ENCODE results near the gene OST4.

The OST4 gene

GRCh38 chr2:27097341-27097740, 25.9 kb upstream of the OST4 start:
- no peaks in the 10 kb centered on the region for H3K9me3 Mint-ChIP-seq
- peaks cover 0 to 3% of the 10 kb centered on the region in 2 donors for H3K36me3 Mint-ChIP-seq
- no peaks in the 10 kb centered on the region for H3K27me3 Mint-ChIP-seq
- DNase-seq (no peak), ATAC-seq (replicated peaks) (no peak)
- H3K27ac Mint-ChIP-seq = no peak overlapping the region
- no peak overlapping the region for H3K4me3 Mint-ChIP-seq
- peaks cover 17 to 19% of the 10 kb centered on the region in 2 donors for H3K4me1 Mint-ChIP-seq

DNA sequence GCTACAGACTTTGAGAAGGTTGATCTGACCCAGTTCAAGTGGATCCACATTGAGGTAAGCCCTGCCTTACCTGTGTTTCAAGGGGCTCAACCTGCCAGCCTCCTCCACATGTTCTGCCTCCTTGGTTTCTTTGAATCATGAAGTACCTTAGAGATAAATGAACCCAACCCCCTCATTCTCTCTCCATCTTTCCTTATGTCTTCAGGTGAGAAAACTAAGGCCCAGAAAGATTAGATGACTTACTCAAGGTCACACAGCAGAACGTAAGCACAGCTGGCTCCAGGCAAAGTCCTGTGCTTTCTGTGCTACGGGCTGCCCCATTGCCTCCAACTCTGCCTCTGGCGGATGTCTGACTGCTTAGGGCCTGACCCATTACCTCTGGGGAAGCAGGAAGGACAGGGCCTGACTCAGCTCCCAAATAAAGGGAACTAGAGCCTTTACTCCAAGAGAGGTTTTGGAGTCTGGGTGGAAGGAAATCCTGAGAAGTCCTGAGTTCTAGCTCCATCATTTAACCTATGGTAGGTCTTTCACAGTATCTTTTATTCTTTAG, 25.4 kb upstream of the OST4 start:
- H3K27me3 Mint-ChIP-seq = no peaks in the 10 kb centered on the region
- ATAC-seq (replicated peaks) (no peak), DNase-seq (no peak)
- H3K4me3 Mint-ChIP-seq = no peak overlapping the region
- no peaks in the 10 kb centered on the region for H3K9me3 Mint-ChIP-seq
- H3K4me1 Mint-ChIP-seq = peaks cover 17 to 19% of the 10 kb centered on the region in 2 donors
- peaks cover 0 to 3% of the 10 kb centered on the region in 2 donors for H3K36me3 Mint-ChIP-seq
- peak overlapping the region; percentile 68 for H3K27ac Mint-ChIP-seq

- Mint-ChIP-seq H3K9me3 (no peaks in the 10 kb centered on the region), H3K36me3 (peaks cover 0 to 3% of the 10 kb centered on the region in 2 donors), H3K27me3 (no peaks in the 10 kb centered on the region), H3K27ac (no peak overlapping the region), H3K4me1 (peaks cover 17 to 19% of the 10 kb centered on the region in 2 donors), H3K4me3 (peak overlapping the region; percentile 76 to 80)
- peak; percentile 41 for DNase-seq
- peak; percentile 89 to 96 for ATAC-seq (replicated peaks)
Observed at GRCh38 chr2:27095745-27096651, 24.5 kb upstream of the OST4 start.

DNA sequence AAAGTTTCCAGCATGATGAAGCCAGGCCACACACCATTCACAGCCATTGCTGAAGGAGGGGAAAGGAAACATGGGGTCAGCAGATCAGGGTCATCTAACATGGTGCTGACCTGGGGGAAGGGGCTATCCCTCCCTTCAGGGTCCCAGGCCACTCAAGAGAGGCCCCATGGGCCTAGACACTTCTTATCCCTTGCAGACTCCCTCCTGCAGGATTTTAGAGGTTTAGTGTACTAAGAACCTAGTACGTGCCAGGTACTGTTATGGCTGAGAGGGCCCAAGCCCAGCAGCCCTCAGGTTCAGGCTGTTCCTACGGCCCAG, 23.9 kb upstream of the OST4 start:
- DNase-seq (no peak), ATAC-seq (replicated peaks) (no peak)
- no peaks in the 10 kb centered on the region for H3K27me3 Mint-ChIP-seq
- peaks cover 0 to 3% of the 10 kb centered on the region in 2 donors for H3K36me3 Mint-ChIP-seq
- H3K4me3 Mint-ChIP-seq = peak overlapping the region; percentile 37 to 76
- H3K4me1 Mint-ChIP-seq = peaks cover 17 to 19% of the 10 kb centered on the region in 2 donors
- H3K9me3 Mint-ChIP-seq = no peaks in the 10 kb centered on the region
- no peak overlapping the region for H3K27ac Mint-ChIP-seq

DNA sequence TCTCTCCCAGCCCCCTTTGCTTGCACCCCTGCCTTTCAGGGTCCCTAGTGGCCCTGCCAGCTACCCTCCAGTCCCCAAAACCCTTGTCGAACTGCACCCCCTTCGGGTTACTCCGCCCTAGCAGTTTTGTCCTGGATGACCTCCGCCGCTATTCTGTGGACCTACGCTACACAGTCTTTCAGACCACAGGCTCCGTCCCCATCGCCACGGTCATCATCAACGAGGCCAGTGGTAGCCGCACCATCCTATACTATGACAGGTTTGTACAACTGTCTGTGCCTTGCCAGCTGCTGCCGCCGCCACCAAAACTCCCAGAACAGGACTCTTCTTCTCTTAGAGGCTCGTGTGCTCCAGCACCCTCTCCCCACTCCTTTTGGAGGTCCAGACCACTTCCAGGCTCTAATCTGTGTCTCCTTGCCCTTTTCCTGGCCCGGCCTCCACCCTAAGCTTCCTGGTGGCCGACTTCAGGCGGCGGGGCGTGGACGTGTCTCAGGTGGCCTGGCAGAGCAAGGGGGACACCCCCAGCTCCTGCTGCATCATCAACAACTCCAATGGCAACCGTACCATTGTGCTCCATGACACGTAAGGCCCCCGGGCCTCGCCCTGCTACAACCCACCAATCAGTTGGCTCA, 23.0 kb upstream of the OST4 start:
- Mint-ChIP-seq H3K4me1 (peaks cover 17 to 19% of the 10 kb centered on the region in 2 donors), H3K9me3 (no peaks in the 10 kb centered on the region), H3K27ac (no peak overlapping the region), H3K36me3 (peaks cover 0 to 3% of the 10 kb centered on the region in 2 donors), H3K27me3 (no peaks in the 10 kb centered on the region), H3K4me3 (no peak overlapping the region)
- ATAC-seq (replicated peaks) (no peak), DNase-seq (no peak)

DNA sequence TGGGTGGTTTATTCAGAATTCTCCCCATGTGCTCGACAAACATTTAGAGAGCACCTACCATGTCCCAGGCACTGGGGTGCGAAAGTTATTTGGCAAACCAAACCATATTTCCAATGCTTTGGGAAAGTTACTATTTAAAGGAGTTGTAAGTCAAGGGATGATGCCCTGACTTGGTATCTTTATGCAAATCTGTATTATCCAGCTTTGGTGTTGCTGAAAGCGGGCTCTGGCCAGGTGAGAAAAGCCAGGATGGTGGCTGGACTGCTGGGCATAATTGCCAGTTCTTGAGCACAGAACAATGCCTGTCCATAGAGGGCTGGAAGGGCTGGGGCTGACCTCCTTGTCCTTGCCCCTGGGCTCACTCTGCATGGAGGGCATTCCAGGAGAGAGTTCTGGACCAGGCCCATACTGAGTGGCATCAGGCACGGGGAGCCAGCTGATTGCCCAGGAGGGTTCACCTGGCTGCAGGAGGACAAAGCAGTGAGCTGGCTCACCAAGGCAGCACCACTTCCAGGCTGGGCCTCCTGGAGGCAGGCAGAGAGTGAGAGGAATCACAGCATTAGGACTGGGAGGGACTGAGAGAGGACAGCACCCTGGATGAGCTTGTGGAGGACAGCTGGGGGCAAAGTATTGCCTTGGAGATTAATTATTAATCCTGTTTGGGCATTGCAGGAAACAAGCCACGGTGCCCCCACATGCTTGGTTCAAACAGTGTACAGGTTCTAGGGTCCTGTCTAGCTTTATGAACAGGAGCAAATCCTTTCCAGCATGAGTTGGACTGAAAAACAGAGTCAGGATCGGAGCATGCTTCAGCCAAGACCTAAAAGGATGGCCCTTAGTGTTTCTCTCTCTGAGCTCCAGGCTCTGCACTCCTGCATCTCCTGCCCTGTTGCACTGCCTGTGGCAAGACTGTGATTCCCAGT, 22.2 kb upstream of the OST4 start:
- Mint-ChIP-seq H3K36me3 (no peaks in the 10 kb centered on the region), H3K4me3 (no peak overlapping the region), H3K4me1 (peaks cover 15 to 19% of the 10 kb centered on the region in 2 donors), H3K9me3 (no peaks in the 10 kb centered on the region), H3K27me3 (no peaks in the 10 kb centered on the region), H3K27ac (no peak overlapping the region)
- ATAC-seq (replicated peaks) = no peak
- DNase-seq = no peak

DNA sequence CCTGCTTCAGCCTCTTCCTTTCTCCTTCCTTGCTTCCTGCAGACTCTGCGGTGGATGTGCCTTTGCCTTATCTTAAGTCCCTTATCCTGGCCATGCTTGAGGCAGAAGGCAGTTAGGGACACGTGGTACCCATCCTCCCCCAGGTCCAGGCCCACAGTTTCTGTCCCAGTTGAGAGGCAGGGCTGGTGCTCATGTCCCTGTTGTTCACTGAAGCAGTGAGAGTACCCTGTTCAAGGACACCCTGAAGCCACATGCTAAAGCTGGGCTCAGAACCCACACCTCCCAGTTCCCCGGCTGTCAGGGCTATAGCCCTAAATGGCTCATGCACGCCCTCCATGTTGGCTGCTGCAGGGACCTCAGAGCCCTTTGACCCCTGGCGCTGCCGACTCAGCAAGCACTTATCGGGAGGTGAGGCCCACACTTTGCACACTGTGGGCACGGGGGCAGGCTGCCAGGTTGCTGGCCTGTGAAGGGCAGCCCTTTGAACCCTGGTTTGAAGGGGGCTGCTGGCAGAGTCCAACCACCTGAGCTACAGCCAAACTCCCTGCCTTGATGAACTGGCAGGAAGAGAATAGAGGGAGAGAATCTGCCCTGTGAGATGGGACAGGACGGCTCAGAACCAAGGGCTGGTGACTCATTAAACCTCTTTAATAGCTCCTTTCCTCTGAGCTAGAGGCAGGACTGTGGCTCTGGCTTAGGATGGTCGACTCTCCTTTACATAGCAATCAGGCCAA, 21.4 kb upstream of the OST4 start:
- Mint-ChIP-seq H3K36me3 (no peaks in the 10 kb centered on the region), H3K27me3 (no peaks in the 10 kb centered on the region), H3K27ac (peak overlapping the region; percentile 51), H3K9me3 (no peaks in the 10 kb centered on the region), H3K4me3 (no peak overlapping the region), H3K4me1 (peaks cover 15 to 19% of the 10 kb centered on the region in 2 donors)
- ATAC-seq (replicated peaks) (no peak), DNase-seq (no peak)

DNA sequence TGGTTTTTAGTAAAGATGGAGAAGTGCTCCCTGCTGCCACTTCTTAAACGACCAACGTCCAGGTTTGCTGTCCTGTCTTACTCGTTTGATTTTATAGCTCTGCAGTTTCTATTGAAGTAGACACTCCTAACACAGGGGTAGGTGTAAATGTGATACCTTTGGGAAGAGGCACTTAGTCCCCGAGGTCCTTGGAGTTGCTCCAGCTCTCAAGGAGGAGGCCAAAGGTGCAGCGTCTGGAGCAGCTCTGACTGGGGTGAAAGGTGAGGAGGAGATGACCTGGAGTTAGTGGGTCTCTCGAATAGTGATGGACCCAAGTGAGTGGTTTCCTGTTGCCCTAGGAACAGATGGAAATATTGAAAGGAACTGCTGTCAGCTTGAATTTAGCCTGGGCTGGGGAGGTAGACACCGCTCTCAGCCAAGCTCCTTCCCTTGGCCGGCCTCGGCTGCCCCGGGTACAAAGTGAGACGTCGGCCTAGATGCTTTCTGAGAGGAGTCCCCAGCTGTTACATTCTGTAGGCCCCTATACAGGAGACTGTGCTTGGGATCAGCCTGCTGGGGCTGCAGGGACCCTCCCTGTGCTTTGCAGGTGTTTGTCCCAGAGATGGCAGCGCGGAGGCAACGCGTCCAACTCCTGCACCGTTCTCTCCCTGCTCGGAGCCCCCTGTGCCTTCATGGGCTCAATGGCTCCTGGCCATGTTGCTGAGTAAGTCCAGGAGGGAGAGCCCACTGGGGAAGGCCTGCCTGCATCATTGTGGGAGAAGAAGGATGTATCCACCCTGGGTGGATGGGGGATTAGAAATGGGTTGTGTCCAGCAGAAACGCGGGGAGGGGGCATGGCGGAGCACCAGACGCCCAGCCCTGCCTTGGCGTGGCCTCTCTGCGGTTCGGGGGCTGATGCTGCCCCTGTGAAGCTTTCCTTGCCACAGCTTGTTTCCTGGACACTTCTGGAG, 20.6 kb upstream of the OST4 start:
- H3K4me1 Mint-ChIP-seq = peaks cover 15 to 22% of the 10 kb centered on the region in 2 donors
- peak overlapping the region; percentile 67 for H3K27ac Mint-ChIP-seq

GRCh38 chr2:27089111-27089954, 17.9 kb upstream of the OST4 start:
- H3K27ac Mint-ChIP-seq = no peak overlapping the region

More for the DNA sequence above, 20.6 kb upstream of the OST4 start:
- DNase-seq (no peak), ATAC-seq (replicated peaks) (no peak)
- Mint-ChIP-seq H3K27me3 (no peaks in the 10 kb centered on the region), H3K4me3 (no peak overlapping the region), H3K9me3 (no peaks in the 10 kb centered on the region), H3K36me3 (no peaks in the 10 kb centered on the region)

GRCh38 chr2:27088634-27089033, 17.2 kb upstream of the OST4 start:
- H3K9me3 Mint-ChIP-seq = no peaks in the 10 kb centered on the region
- no peak overlapping the region for H3K4me3 Mint-ChIP-seq
- no peaks in the 10 kb centered on the region for H3K27me3 Mint-ChIP-seq
- H3K36me3 Mint-ChIP-seq = no peaks in the 10 kb centered on the region
- peaks cover 9 to 26% of the 10 kb centered on the region in 2 donors for H3K4me1 Mint-ChIP-seq
- ATAC-seq (replicated peaks) (no peak), DNase-seq (no peak)
- no peak overlapping the region for H3K27ac Mint-ChIP-seq

More at GRCh38 chr2:27089111-27089954, 17.9 kb upstream of the OST4 start:
- ATAC-seq (replicated peaks) = no peak
- H3K4me3 Mint-ChIP-seq = no peak overlapping the region
- no peaks in the 10 kb centered on the region for H3K36me3 Mint-ChIP-seq
- peaks cover 9 to 22% of the 10 kb centered on the region in 2 donors for H3K4me1 Mint-ChIP-seq
- DNase-seq = no peak
- H3K27me3 Mint-ChIP-seq = no peaks in the 10 kb centered on the region
- no peaks in the 10 kb centered on the region for H3K9me3 Mint-ChIP-seq

- ATAC-seq (replicated peaks) (no peak), DNase-seq (no peak)
- no peaks in the 10 kb centered on the region for H3K36me3 Mint-ChIP-seq
- H3K9me3 Mint-ChIP-seq = no peaks in the 10 kb centered on the region
- H3K4me3 Mint-ChIP-seq = no peak overlapping the region
- H3K4me1 Mint-ChIP-seq = peaks cover 9 to 26% of the 10 kb centered on the region in 2 donors
- no peaks in the 10 kb centered on the region for H3K27me3 Mint-ChIP-seq
- no peak overlapping the region for H3K27ac Mint-ChIP-seq
Observed at GRCh38 chr2:27087823-27088410, 16.5 kb upstream of the OST4 start.

All from stimulated activated naive B cell treated with anti-CD40 and anti-IgM and Interleukin-4, amounts not matched to agents 10 μg/mL and 1 μg/mL and 100 μg/mL, for 72 hours (primary cell).